GM12872 (cell line): ENCODE data around the gene MRPL20.

Source experiments
- TF ChIP-seq, protein P1 (sequence below): IDR thresholded peaks from 3 replicates; pipeline ENCODE4 v1.5.1; 2011; ENCODE audit warnings: low read depth, mild to moderate bottlenecking, low read length, moderate library complexity; ENCODE audit not compliant: insufficient read depth

MRPL20 gene

DNA sequence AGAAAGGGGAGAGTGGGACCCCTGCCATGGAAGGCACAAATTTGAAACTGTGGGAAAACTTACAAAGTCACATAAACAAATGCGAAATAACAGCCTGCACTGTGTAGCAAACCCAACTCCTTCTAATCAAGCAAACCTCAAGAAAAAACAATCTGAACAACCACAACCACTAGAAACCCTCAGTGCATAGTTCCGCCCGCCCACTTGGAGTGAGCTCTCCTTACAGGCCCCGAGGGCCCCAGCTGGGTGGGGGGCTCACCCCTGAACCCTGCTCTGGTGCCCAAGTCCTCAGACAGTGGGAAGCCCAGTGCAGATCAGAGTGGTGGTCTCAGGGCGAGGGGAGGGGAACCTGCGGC lies 47.8 kb downstream of the MRPL20 start:
- TF ChIP-seq, protein P1, sequence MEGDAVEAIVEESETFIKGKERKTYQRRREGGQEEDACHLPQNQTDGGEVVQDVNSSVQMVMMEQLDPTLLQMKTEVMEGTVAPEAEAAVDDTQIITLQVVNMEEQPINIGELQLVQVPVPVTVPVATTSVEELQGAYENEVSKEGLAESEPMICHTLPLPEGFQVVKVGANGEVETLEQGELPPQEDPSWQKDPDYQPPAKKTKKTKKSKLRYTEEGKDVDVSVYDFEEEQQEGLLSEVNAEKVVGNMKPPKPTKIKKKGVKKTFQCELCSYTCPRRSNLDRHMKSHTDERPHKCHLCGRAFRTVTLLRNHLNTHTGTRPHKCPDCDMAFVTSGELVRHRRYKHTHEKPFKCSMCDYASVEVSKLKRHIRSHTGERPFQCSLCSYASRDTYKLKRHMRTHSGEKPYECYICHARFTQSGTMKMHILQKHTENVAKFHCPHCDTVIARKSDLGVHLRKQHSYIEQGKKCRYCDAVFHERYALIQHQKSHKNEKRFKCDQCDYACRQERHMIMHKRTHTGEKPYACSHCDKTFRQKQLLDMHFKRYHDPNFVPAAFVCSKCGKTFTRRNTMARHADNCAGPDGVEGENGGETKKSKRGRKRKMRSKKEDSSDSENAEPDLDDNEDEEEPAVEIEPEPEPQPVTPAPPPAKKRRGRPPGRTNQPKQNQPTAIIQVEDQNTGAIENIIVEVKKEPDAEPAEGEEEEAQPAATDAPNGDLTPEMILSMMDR, result no peak

DNA sequence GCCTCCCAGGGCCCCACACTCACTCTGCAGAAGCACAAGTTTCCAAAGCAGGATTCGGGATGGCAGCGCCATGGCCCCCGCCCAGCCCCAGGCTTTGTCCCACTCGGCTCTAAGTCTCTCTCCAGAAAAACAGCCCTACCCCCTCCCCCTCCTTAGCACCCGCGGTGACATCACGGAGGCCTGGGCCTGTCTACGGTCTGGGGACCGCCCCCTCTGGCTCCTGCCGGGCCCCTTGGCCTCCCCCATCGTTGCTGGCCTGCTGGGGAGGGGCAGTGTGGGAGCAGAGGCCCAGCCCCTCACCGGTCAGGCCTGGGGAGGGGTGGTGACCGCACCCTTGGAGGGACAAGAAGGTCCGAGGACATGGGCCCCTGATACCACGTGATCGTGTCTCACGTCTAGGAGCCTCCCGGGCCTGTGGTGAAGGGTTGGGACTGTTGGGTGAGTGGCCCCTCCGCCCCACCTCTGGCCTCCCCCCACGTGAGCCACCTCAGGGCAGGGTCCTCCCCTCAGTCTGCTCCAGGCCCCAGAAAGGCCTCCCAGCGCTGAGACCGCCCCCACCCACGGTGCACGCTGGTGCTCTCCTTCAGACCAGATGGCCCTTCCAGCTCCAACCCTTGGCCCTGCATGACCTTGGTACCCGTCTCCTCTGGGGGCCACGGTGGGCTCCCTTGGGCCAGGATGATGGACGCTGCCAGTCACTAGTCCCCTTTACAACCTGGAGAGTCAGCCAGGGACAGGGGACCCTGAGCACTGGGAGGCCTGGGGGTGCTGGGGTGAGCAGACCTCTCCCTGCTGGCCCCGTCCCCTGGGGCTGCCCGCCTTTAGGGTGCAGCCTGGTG lies 48.4 kb downstream of the MRPL20 start, which contains the start of gene MXRA8:
Gene MXRA8 (minus strand): TSS at position 123 of the 839 bp plus-strand sequence. CDS start 51 bp downstream, at position 72.
- TF ChIP-seq, protein P1, result no peak

DNA sequence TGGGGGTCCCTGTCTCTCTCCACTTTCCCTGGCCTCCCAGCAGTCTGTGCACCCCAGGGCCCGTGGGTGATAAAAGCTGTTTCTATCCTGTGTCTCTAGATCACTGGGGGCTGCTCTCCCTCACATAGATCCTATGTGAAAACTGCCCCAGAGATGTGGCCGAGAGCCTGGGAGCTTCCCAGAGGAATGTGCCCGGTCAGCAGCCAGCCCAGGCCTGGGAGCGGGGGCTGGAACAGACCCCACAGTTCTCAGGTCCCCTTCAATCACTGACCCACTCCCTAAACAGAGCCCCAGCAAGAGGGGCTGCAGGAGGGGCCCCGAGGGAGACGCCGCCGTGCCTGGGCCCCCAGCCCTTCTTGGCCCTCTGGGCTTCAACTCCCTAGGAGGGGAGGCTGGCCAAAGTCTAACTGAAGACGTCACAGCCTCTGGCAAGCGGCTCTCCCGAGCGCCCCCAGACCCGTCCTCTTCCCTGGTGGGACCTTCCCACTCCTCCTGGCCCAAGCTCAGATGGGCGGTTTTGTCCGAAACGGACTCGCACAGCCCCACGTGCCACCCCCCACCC lies 49.1 kb downstream of the MRPL20 start:
- TF ChIP-seq, protein P1, result no peak

DNA sequence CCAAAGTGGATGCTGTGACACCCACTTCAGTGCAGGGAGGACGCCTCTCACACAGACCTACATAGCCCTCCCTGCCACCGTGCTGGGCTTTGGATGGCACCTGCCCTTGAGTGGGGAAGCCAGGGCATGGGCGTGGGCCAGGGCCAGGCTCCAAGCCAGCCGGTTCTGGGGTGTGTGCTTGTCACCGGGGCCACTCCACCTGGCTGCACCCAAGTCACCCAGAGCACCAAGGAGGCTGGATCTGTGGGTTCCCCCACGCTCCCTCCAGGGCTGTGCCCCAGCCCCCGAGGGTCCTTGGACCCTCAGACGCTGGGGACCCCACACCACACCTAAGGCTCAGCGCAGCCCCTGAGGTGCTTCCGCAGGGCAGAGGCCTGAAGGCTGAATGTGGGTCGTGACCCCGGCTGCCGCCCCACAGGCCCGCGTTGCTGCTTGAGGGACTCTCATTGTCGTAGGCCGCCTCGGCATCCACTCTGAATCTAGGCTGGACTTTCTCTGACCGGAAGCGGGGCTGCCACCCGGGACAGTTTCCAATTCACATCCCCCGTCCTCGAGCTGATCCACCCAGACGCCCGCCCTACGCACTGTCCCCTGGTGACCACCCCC lies 50.2 kb downstream of the MRPL20 start:
- TF ChIP-seq, protein P1, result no peak

DNA sequence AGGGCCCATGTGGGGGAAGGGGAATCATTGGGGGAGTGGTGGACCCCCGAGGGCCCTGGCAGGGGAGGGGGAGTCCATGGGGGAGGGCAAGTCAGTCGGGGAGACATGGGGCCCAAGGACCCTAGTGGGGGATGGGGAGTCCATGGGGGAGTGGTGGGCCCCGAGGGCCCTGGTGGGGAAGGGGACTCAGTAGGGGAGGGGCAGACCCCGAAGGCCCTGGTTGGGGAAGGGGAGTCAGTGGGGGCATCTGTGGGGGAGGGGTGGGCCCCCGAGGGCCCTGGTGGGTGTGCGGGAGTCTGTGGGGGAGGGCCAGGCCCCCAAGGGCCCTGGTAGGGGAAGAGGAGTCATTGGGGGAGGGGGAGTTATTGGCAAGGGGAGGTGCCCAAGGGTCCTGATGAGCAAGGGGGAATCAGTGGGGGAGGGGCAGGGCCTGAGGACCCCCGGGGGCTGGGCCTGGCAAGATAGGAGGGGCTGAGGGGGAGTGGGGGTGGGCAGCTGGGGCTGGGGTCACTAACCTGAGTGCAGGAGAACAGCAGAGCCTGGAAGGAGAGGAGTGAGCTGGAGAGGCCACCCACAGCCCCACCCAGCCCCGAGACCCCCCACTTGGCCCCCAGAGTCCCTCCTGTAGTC lies 50.8 kb downstream of the MRPL20 start:
- TF ChIP-seq, protein P1, result no peak

DNA sequence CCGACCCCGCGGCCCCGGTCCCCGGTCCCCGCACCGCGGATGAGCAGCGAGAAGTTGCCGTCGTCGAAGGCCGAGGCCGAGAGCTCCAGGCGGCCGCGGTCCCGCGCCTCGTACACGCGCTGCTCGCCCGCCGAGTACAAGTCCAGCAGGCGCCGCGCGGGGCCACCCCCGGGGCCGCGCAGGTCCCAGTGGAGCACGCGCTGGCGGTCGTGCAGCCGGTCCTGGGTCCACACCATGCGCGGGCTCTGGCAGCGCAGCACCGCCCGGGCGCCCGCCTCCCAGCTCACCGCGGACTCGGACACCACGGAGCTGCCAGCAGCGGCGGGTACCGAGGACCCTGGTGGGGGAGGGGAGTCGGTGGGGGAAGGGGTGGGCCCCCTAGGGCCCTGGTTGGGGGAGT lies 51.7 kb downstream of the MRPL20 start:
- TF ChIP-seq, protein P1, result no peak
